T-helper 2 cell treated with Interferon-gamma antibody and Interleukin-4, amounts not matched to agents 5 μg/mL and 100 μg/mL, for 36 hours (primary cell): ENCODE measurements around the gene RELA.
"Not testable (repeated sequence)": the region's sequence is repeated elsewhere in the genome, so short reads cannot be mapped to it uniquely, and the experiment has no call there.

Source experiments
- DNase-seq: peaks from one replicate; pipeline ENCODE4 v3.0.0; 2021; ENCODE audit warnings: low spot score
- H3K27ac Mint-ChIP-seq: one replicate; pipeline ENCODE4 v1.8.0; 2021; ENCODE audit warnings: mild to moderate bottlenecking, mixed read lengths
- H3K27me3 Mint-ChIP-seq: one replicate; pipeline ENCODE4 v1.8.0; 2021; ENCODE audit warnings: low read depth, mixed read lengths
- H3K36me3 Mint-ChIP-seq: one replicate; pipeline ENCODE4 v1.8.0; 2021; ENCODE audit warnings: low read depth, mixed read lengths
- H3K4me1 Mint-ChIP-seq: one replicate; pipeline ENCODE4 v1.8.0; 2021; ENCODE audit warnings: low read depth, mixed read lengths
- H3K4me3 Mint-ChIP-seq: one replicate; pipeline ENCODE4 v1.8.0; 2022; ENCODE audit warnings: mild to moderate bottlenecking, moderate library complexity, mixed read lengths
- H3K9me3 Mint-ChIP-seq: one replicate; pipeline ENCODE4 v1.8.0; 2021; ENCODE audit warnings: mixed read lengths

The RELA gene

GRCh38 chr11:65662799-65663638 is at the start of gene RELA:
RELA (minus strand) TSS chr11:65662916; CDS start chr11:65662832, 84 bp downstream.
- DNase-seq = peak; percentile 94
- H3K4me1 Mint-ChIP-seq = peaks cover 20% of the 10 kb centered on the region
- H3K9me3 Mint-ChIP-seq = no peaks in the 10 kb centered on the region
- H3K4me3 Mint-ChIP-seq = peak within 1 kb of the TSS; percentile 92
- H3K36me3 Mint-ChIP-seq = peaks cover 32% of the 10 kb centered on the region
- H3K27ac Mint-ChIP-seq = peak within 1 kb of the TSS; percentile 89
- no peaks in the 10 kb centered on the region for H3K27me3 Mint-ChIP-seq

- H3K4me1 Mint-ChIP-seq = peaks cover 17% of the 10 kb centered on the region
- peak within 1 kb of the TSS; percentile 99 for H3K27ac Mint-ChIP-seq
- peak within 1 kb of the TSS; percentile 93 for H3K4me3 Mint-ChIP-seq
- H3K9me3 Mint-ChIP-seq = no peaks in the 10 kb centered on the region
- H3K36me3 Mint-ChIP-seq = peaks cover 37% of the 10 kb centered on the region
- peak; percentile 98 for DNase-seq
- H3K27me3 Mint-ChIP-seq = no peaks in the 10 kb centered on the region
Observed at GRCh38 chr11:65711785-65712632, 49.3 kb upstream of the RELA start, which contains the start of gene KAT5. KAT5 (plus strand) TSS chr11:65712252; CDS start chr11:65712268, 16 bp downstream.

- no peak overlapping the region for H3K4me3 Mint-ChIP-seq
- DNase-seq = no peak
- H3K27ac Mint-ChIP-seq = no peak overlapping the region
- peaks cover 26% of the 10 kb centered on the region for H3K36me3 Mint-ChIP-seq
- H3K4me1 Mint-ChIP-seq = peaks cover 19% of the 10 kb centered on the region
- no peaks in the 10 kb centered on the region for H3K27me3 Mint-ChIP-seq
- no peaks in the 10 kb centered on the region for H3K9me3 Mint-ChIP-seq
Observed at GRCh38 chr11:65710421-65710820, 47.7 kb upstream of the RELA start.

GRCh38 chr11:65709661-65710060 is 46.9 kb upstream of the RELA start:
- H3K27me3 Mint-ChIP-seq = no peaks in the 10 kb centered on the region
- no peak overlapping the region for H3K27ac Mint-ChIP-seq
- H3K4me1 Mint-ChIP-seq = peaks cover 15% of the 10 kb centered on the region
- DNase-seq = no peak
- H3K4me3 Mint-ChIP-seq = no peak overlapping the region
- H3K36me3 Mint-ChIP-seq = peaks cover 20% of the 10 kb centered on the region
- H3K9me3 Mint-ChIP-seq = no peaks in the 10 kb centered on the region

GRCh38 chr11:65708451-65708850 is 45.7 kb upstream of the RELA start:
- Mint-ChIP-seq H3K9me3 (no peaks in the 10 kb centered on the region), H3K27ac (no peak overlapping the region), H3K27me3 (peaks cover 4% of the 10 kb centered on the region), H3K4me3 (no peak overlapping the region), H3K36me3 (peaks cover 10% of the 10 kb centered on the region), H3K4me1 (peaks cover 12% of the 10 kb centered on the region)
- DNase-seq = no peak

GRCh38 chr11:65707002-65707401 is 44.3 kb upstream of the RELA start:
- H3K4me3 Mint-ChIP-seq = not testable (repeated sequence)

GRCh38 chr11:65706303-65706763 is 43.6 kb upstream of the RELA start:
- H3K36me3 Mint-ChIP-seq, H3K27ac Mint-ChIP-seq, H3K27me3 Mint-ChIP-seq, H3K4me1 Mint-ChIP-seq, H3K4me3 Mint-ChIP-seq, H3K9me3 Mint-ChIP-seq: not testable (repeated sequence)
- DNase-seq = peak; percentile 69

More at GRCh38 chr11:65707002-65707401, 44.3 kb upstream of the RELA start:
- not testable (repeated sequence) for H3K27ac Mint-ChIP-seq, DNase-seq, H3K27me3 Mint-ChIP-seq, H3K4me1 Mint-ChIP-seq, H3K36me3 Mint-ChIP-seq, H3K9me3 Mint-ChIP-seq

- Mint-ChIP-seq H3K9me3 (no peaks in the 10 kb centered on the region), H3K4me1 (peaks cover 2% of the 10 kb centered on the region), H3K27ac (no peak overlapping the region), H3K4me3 (no peak overlapping the region), H3K36me3 (no peaks in the 10 kb centered on the region), H3K27me3 (peaks cover 12% of the 10 kb centered on the region)
- DNase-seq = no peak
Observed at GRCh38 chr11:65703846-65704245, 41.1 kb upstream of the RELA start.

GRCh38 chr11:65701686-65702085 is 39.0 kb upstream of the RELA start:
- no peak for DNase-seq
- Mint-ChIP-seq H3K4me1 (peaks cover 2% of the 10 kb centered on the region), H3K36me3 (no peaks in the 10 kb centered on the region), H3K4me3 (no peak overlapping the region), H3K27me3 (peaks cover 16% of the 10 kb centered on the region), H3K9me3 (no peaks in the 10 kb centered on the region), H3K27ac (no peak overlapping the region)

- Mint-ChIP-seq H3K27ac (no peak overlapping the region), H3K4me1 (no peaks in the 10 kb centered on the region), H3K36me3 (no peaks in the 10 kb centered on the region), H3K9me3 (no peaks in the 10 kb centered on the region), H3K4me3 (no peak overlapping the region), H3K27me3 (peaks cover 16% of the 10 kb centered on the region)
- DNase-seq = no peak
Observed at GRCh38 chr11:65700399-65700798, 37.7 kb upstream of the RELA start.

- no peak overlapping the region for H3K27ac Mint-ChIP-seq
- no peak overlapping the region for H3K4me3 Mint-ChIP-seq
- no peak for DNase-seq
- H3K36me3 Mint-ChIP-seq = no peaks in the 10 kb centered on the region
- peaks cover 14% of the 10 kb centered on the region for H3K27me3 Mint-ChIP-seq
- no peaks in the 10 kb centered on the region for H3K4me1 Mint-ChIP-seq
- no peaks in the 10 kb centered on the region for H3K9me3 Mint-ChIP-seq
Observed at GRCh38 chr11:65699306-65699705, 36.6 kb upstream of the RELA start.

GRCh38 chr11:65698205-65698604 is 35.5 kb upstream of the RELA start:
- no peak for DNase-seq
- H3K27me3 Mint-ChIP-seq = peaks cover 13% of the 10 kb centered on the region
- no peak overlapping the region for H3K27ac Mint-ChIP-seq
- no peak overlapping the region for H3K4me3 Mint-ChIP-seq
- H3K36me3 Mint-ChIP-seq = no peaks in the 10 kb centered on the region
- no peaks in the 10 kb centered on the region for H3K9me3 Mint-ChIP-seq
- no peaks in the 10 kb centered on the region for H3K4me1 Mint-ChIP-seq

GRCh38 chr11:65696802-65697552 is 34.3 kb upstream of the RELA start:
- Mint-ChIP-seq H3K4me1 (no peaks in the 10 kb centered on the region), H3K36me3 (no peaks in the 10 kb centered on the region), H3K27ac (no peak overlapping the region), H3K4me3 (no peak overlapping the region), H3K9me3 (no peaks in the 10 kb centered on the region), H3K27me3 (peaks cover 13% of the 10 kb centered on the region)
- no peak for DNase-seq
